Keratinocyte (primary cell): ENCODE results near the gene KLHL29. TPM values are rescaled to one million over a fixed set of nuclear protein-coding genes. Genes with fewer than 3 reads are reported as not detected.

ENCODE experiments used
- DNase-seq: peaks from one replicate; pipeline ENCODE4 v3.0.0-alpha.2; 2011; ENCODE audit warnings: low read depth, missing footprints, low spot score
- FAIRE-seq: peaks from 2 replicates; lab custom pipeline; 2011; peaks lifted over from hg19 to GRCh38; lab: Jason Lieb, UNC
- H2AFZ ChIP-seq: 2 replicates; pipeline ENCODE4 v1.6.0; 2012; ENCODE audit warnings: low read length, control low read depth, inconsistent platforms; ENCODE audit not compliant: control insufficient read depth
- H3K27ac ChIP-seq: 2 replicates; pipeline ENCODE4 v1.5.1; 2011; ENCODE audit warnings: low read length; ENCODE audit not compliant: control insufficient read depth, insufficient read depth
- H3K27me3 ChIP-seq: 3 replicates; pipeline ENCODE4 v1.6.0; 2011; ENCODE audit warnings: low read length; ENCODE audit not compliant: control insufficient read depth, insufficient read depth; ENCODE audit errors: extremely low read depth
- H3K36me3 ChIP-seq, 2 experiments: 2 replicates in 1 of 2; 3 replicates in 1 of 2; pipeline ENCODE4 v1.5.1; 2011; ENCODE audit warnings: low read length in 2 of 2, mild to moderate bottlenecking in 1 of 2; ENCODE audit not compliant: control insufficient read depth in 2 of 2, insufficient read depth in 2 of 2; ENCODE audit errors: extremely low read depth in 1 of 2
- H3K4me1 ChIP-seq: 3 replicates; pipeline ENCODE4 v1.5.1; 2011; ENCODE audit warnings: low read length; ENCODE audit not compliant: control insufficient read depth, insufficient read depth; ENCODE audit errors: extremely low read depth
- H3K4me2 ChIP-seq: 3 replicates; pipeline ENCODE4 v1.6.0; 2011; ENCODE audit warnings: low read depth, low read length; ENCODE audit not compliant: control insufficient read depth, insufficient read depth; ENCODE audit errors: extremely low read depth
- H3K4me3 ChIP-seq, 3 experiments: fragments of 200-600 bp in 1 of 3; sonication (generic) in 1 of 3; 2 replicates in 2 of 3; 3 replicates in 1 of 3; pipeline ENCODE4 v1.5.1; 2011 to 2016; ENCODE audit warnings: low read length in 3 of 3, mild to moderate bottlenecking in 3 of 3, control low read depth in 2 of 3, inconsistent platforms in 1 of 3, low read depth in 1 of 3, mixed read lengths in 1 of 3, mixed run types in 1 of 3, moderate library complexity in 1 of 3; ENCODE audit not compliant: control insufficient read depth in 2 of 3, insufficient read depth in 2 of 3; ENCODE audit errors: extremely low read depth in 1 of 3
- H3K79me2 ChIP-seq: 2 replicates; pipeline ENCODE4 v1.6.0; 2012; ENCODE audit warnings: low read length; ENCODE audit not compliant: control insufficient read depth, insufficient read depth
- H3K9ac ChIP-seq: 3 replicates; pipeline ENCODE4 v1.6.0; 2011; ENCODE audit warnings: low read length; ENCODE audit not compliant: control insufficient read depth, insufficient read depth; ENCODE audit errors: extremely low read depth
- H3K9me1 ChIP-seq: 3 replicates; pipeline ENCODE4 v1.6.0; 2011; ENCODE audit warnings: low read length; ENCODE audit not compliant: control insufficient read depth, insufficient read depth; ENCODE audit errors: extremely low read depth
- H3K9me3 ChIP-seq: 2 replicates; pipeline ENCODE4 v1.5.1; 2012; ENCODE audit warnings: low read depth, low read length; ENCODE audit not compliant: control insufficient read depth
- H4K20me1 ChIP-seq: 3 replicates; pipeline ENCODE4 v1.6.0; 2011; ENCODE audit warnings: low read length; ENCODE audit not compliant: control insufficient read depth, insufficient read depth; ENCODE audit errors: extremely low read depth
- CTCF ChIP-seq, 3 experiments: IDR thresholded peaks in 1 of 3; conservative IDR thresholded peaks in 1 of 3; optimal IDR thresholded peaks in 1 of 3; 2 replicates in 2 of 3; 3 replicates in 1 of 3; pipeline versions ENCODE3 to v1.5.1; 2011; ENCODE audit warnings: low read length in 3 of 3, mild to moderate bottlenecking in 3 of 3, moderate library complexity in 2 of 3, control low read depth in 1 of 3, inconsistent platforms in 1 of 3; ENCODE audit not compliant: insufficient read depth in 2 of 3; ENCODE audit errors: extremely low read depth in 1 of 3
- EZH2 ChIP-seq: IDR thresholded peaks from one replicate; pipeline ENCODE4 v1.6.1; 2012; ENCODE audit warnings: inconsistent platforms, mild to moderate bottlenecking, low read length, moderate library complexity
- dilution Hi-C: fragments of 300-500 bp; cut with MboI; formaldehyde crosslinking; loops from one replicate; pipeline ENCODE4 v1.7.0; 2020; ENCODE audit warnings: low sequenced_read_pairs; ENCODE audit not compliant: extremely low pct_ligation_motif_present
- polyA plus RNA-seq, 5 experiments: library from polyadenylated mRNA; depleted of rRNA in 3 of 5; stranded (reverse) in 3 of 5; stranded (forward) in 1 of 5; unstranded in 1 of 5; fragments of >200 nt; gene quantifications; 1 replicate in 1 of 5; 2 replicates in 3 of 5; 3 replicates in 1 of 5; pipeline versions ENCODE4 v1.2.1 to v1.2.3, GENCODE V29; 2011 to 2012; ENCODE audit warnings: missing spikeins in 2 of 5, low read depth in 1 of 5, low replicate concordance in 1 of 5

The KLHL29 gene
- polyA plus RNA-seq, 1 donor (not counting 4 experiments of a cell fraction or from before 2014, with no cell fraction given): 4.7 TPM

GRCh38 chr2:23492337-23492675, 107.3 kb downstream of the KLHL29 start:
- H3K27me3 ChIP-seq: no peaks in the 10 kb centered on the region
- no peaks in the 10 kb centered on the region for H4K20me1 ChIP-seq
- H3K36me3 ChIP-seq: no peaks in the 10 kb centered on the region
- H3K79me2 ChIP-seq: no peaks in the 10 kb centered on the region
- no peak overlapping the region for H3K9ac ChIP-seq
- peak overlapping the region in 1 of 3 experiments; percentile 36 for H3K4me3 ChIP-seq
- no peak overlapping the region for H3K27ac ChIP-seq
- H2AFZ ChIP-seq: no peak overlapping the region
- H3K4me1 ChIP-seq: peaks cover 27% of the 10 kb centered on the region
- no peaks in the 10 kb centered on the region for H3K9me3 ChIP-seq
- H3K9me1 ChIP-seq: peaks cover 7% of the 10 kb centered on the region
- dilution Hi-C loops: no loop called here
- FAIRE-seq (no peak), DNase-seq (no peak)
- TF ChIP-seq EZH2 (no peak), CTCF (optimal IDR thresholded peaks at IDR 0.05 in 1 of 3, IDR thresholded peaks at IDR 0.05 in 1 of 3, conservative IDR thresholded peaks at IDR 0.05 in 1 of 3; ENCODE audit: extremely low read depth in 1 of 3, insufficient read depth in 2 of 3, low read length in 3 of 3) (no peak)
- peak overlapping the region; percentile 76 for H3K4me2 ChIP-seq

GRCh38 chr2:23492921-23493320, 107.9 kb downstream of the KLHL29 start:
- Histone ChIP-seq H3K4me1 (peaks cover 32% of the 10 kb centered on the region), H2AFZ (peak overlapping the region; percentile 82), H3K79me2 (no peaks in the 10 kb centered on the region), H3K9me1 (peaks cover 7% of the 10 kb centered on the region), H3K27ac (peak overlapping the region; percentile 6), H3K9ac (peak overlapping the region; percentile 34), H3K4me2 (peak overlapping the region; percentile 76), H3K36me3 (no peaks in the 10 kb centered on the region), H3K27me3 (no peaks in the 10 kb centered on the region), H3K9me3 (no peaks in the 10 kb centered on the region), H4K20me1 (no peaks in the 10 kb centered on the region), H3K4me3 (peak overlapping the region in 2 of 3 experiments; percentile 36 to 49)
- DNase-seq: peak; percentile 70
- no peak for TF ChIP-seq EZH2
- dilution Hi-C loops: no loop called here
- peak; percentile 99 for FAIRE-seq

GRCh38 chr2:23493846-23494245, 108.9 kb downstream of the KLHL29 start:
- TF ChIP-seq CTCF (optimal IDR thresholded peaks at IDR 0.05 in 1 of 3, IDR thresholded peaks at IDR 0.05 in 1 of 3, conservative IDR thresholded peaks at IDR 0.05 in 1 of 3; ENCODE audit: extremely low read depth in 1 of 3, insufficient read depth in 2 of 3, low read length in 3 of 3) (no peak), EZH2 (no peak)
- dilution Hi-C loops: no loop called here
- peaks cover 41% of the 10 kb centered on the region for H3K4me1 ChIP-seq

More at GRCh38 chr2:23493846-23494245, 108.9 kb downstream of the KLHL29 start:
- no peak for FAIRE-seq
- Histone ChIP-seq H3K36me3 (no peaks in the 10 kb centered on the region), H2AFZ (no peak overlapping the region), H3K4me3 (no peak overlapping the region), H3K4me2 (no peak overlapping the region), H4K20me1 (no peaks in the 10 kb centered on the region), H3K9me3 (no peaks in the 10 kb centered on the region), H3K79me2 (no peaks in the 10 kb centered on the region), H3K27me3 (no peaks in the 10 kb centered on the region), H3K27ac (no peak overlapping the region), H3K9me1 (peaks cover 7% of the 10 kb centered on the region), H3K9ac (no peak overlapping the region)
- no peak for DNase-seq
